ENCODE measurements around the gene MACROD2. TPM values are rescaled to one million over a fixed set of nuclear protein-coding genes. Genes with fewer than 3 reads are reported as not detected.
"Not testable (repeated sequence)": the region's sequence is repeated elsewhere in the genome, so short reads cannot be mapped to it uniquely, and the experiment has no call there.

MACROD2 gene
- total RNA-seq, 2 donors from 2014 or later, result 0.94 to 10.4 TPM

GRCh38 chr20:15802020-15802419 is 1806.7 kb downstream of the MACROD2 start:
- H3K36me3 ChIP-seq, result no peaks in the 10 kb centered on the region
- TF ChIP-seq CTCF (IDR thresholded peaks at IDR 0.05), result no peak
- H3K4me1 ChIP-seq, result no peaks in the 10 kb centered on the region
- DNase-seq (ENCODE audit: low spot score), result no peak
- H3K27ac ChIP-seq, result no peak overlapping the region
- H3K4me3 ChIP-seq, result no peak overlapping the region
- no peaks in the 10 kb centered on the region for H3K9me3 ChIP-seq
- H3K27me3 ChIP-seq, result no peaks in the 10 kb centered on the region

GRCh38 chr20:15805154-15805553 is 1809.8 kb downstream of the MACROD2 start:
- H3K27me3 ChIP-seq, result no peaks in the 10 kb centered on the region
- no peak for DNase-seq (ENCODE audit: low spot score)
- H3K27ac ChIP-seq, result no peak overlapping the region
- no peaks in the 10 kb centered on the region for H3K4me1 ChIP-seq
- H3K9me3 ChIP-seq, result no peaks in the 10 kb centered on the region
- H3K4me3 ChIP-seq, result no peak overlapping the region
- TF ChIP-seq CTCF (IDR thresholded peaks at IDR 0.05), result no peak
- H3K36me3 ChIP-seq, result no peaks in the 10 kb centered on the region

- H3K36me3 ChIP-seq, result no peaks in the 10 kb centered on the region
- no peak for DNase-seq (ENCODE audit: low spot score)
- no peak overlapping the region for H3K4me3 ChIP-seq
- TF ChIP-seq CTCF (IDR thresholded peaks at IDR 0.05), result no peak
- H3K27ac ChIP-seq, result no peak overlapping the region
- H3K4me1 ChIP-seq, result no peaks in the 10 kb centered on the region
- no peaks in the 10 kb centered on the region for H3K9me3 ChIP-seq
- no peaks in the 10 kb centered on the region for H3K27me3 ChIP-seq
Observed at GRCh38 chr20:15806105-15806504, 1810.8 kb downstream of the MACROD2 start.

GRCh38 chr20:15807271-15807670 is 1812.0 kb downstream of the MACROD2 start:
- no peak for TF ChIP-seq CTCF (IDR thresholded peaks at IDR 0.05)

GRCh38 chr20:15807771-15808170 is 1812.5 kb downstream of the MACROD2 start:
- H3K4me3 ChIP-seq; H3K36me3 ChIP-seq; DNase-seq (ENCODE audit: low spot score); H3K9me3 ChIP-seq; H3K27me3 ChIP-seq; H3K27ac ChIP-seq; H3K4me1 ChIP-seq: not testable (repeated sequence)

More at GRCh38 chr20:15807271-15807670, 1812.0 kb downstream of the MACROD2 start:
- no peak for DNase-seq (ENCODE audit: low spot score)
- no peaks in the 10 kb centered on the region for H3K27me3 ChIP-seq
- H3K4me3 ChIP-seq, result no peak overlapping the region
- no peak overlapping the region for H3K27ac ChIP-seq
- H3K36me3 ChIP-seq, result no peaks in the 10 kb centered on the region
- no peaks in the 10 kb centered on the region for H3K4me1 ChIP-seq
- no peaks in the 10 kb centered on the region for H3K9me3 ChIP-seq

- Histone ChIP-seq H3K4me3 (no peak overlapping the region), H3K9me3 (no peaks in the 10 kb centered on the region), H3K36me3 (no peaks in the 10 kb centered on the region), H3K27me3 (no peaks in the 10 kb centered on the region), H3K4me1 (no peaks in the 10 kb centered on the region), H3K27ac (no peak overlapping the region)
- no peak for DNase-seq (ENCODE audit: low spot score)
- TF ChIP-seq CTCF (IDR thresholded peaks at IDR 0.05), result no peak
Observed at GRCh38 chr20:15811951-15812350, 1816.6 kb downstream of the MACROD2 start.

All from right atrium auricular region (tissue), 2 donors.